NCI-H2171 (cell line): Measurements from ENCODE around the gene LTBP2.

Experiments
- DNase-seq: peaks from one replicate; lab custom pipeline; 2025; lab: John Stamatoyannopoulos, UW

The LTBP2 gene

DNA sequence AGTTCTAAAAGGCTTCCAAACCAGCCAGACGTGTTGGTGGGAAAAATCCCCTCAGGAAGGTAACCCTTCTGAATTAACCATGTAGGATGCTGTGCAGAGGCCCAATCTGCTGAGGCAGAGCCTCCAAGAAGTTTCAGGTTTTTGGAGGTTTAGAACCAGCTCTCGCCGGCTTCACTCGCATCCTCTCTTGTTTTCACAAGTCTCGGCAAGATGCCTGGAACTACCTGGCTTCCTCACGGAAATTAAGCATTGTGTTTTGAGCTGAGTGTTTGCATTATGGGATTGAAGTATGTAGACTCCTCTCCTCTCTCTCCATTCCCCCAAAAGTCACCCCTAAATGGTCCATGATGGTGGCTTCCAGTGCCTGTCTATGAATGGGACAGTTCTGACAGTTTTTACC is 20.6 kb downstream of the LTBP2 start:
- DNase-seq = no peak

DNA sequence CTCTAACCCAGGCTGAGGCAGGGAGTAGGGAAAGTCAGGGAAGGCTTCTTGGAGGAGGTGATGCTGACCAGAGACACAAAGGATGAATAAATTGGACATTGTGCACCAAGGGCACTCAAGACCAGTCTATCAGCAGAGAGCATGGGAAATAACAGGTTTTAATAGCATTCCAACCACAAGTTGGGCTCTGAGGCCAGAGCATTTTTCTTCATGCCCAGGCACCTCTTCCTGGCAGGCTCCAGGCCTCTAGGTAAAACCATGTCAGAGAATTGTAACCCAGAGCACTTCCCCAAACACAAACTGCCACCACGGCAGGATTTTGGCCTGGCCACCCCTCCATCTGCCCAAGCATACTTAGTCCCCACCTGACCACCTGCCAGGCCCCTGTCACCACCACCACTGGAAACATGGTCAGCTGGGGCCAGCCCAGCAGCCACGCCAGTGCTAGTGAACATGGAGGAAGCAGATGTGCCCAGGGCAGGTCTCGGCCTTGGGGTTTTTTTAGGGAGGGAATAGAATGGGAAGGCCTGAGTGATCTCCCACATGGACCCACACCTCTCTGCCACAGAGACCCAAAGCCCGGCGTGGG is 22.7 kb downstream of the LTBP2 start:
- no peak for DNase-seq

DNA sequence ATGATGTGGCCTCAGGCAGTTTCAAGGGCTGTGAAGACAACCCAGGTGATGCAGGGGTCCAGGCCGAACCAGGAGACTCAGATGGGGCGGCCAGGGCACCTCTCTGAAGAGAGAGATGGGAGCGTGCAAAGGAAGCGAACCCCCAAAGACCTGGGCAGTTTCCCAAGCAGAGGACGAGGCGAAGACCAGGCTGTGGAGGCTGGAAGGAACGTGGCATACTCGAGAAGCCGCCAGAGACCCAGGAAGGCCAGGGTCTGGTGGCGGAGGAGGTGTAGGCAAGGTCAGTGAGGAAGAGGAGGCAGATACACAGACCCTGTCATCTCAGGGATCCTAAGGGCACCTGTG is 24.7 kb downstream of the LTBP2 start:
- no peak for DNase-seq

DNA sequence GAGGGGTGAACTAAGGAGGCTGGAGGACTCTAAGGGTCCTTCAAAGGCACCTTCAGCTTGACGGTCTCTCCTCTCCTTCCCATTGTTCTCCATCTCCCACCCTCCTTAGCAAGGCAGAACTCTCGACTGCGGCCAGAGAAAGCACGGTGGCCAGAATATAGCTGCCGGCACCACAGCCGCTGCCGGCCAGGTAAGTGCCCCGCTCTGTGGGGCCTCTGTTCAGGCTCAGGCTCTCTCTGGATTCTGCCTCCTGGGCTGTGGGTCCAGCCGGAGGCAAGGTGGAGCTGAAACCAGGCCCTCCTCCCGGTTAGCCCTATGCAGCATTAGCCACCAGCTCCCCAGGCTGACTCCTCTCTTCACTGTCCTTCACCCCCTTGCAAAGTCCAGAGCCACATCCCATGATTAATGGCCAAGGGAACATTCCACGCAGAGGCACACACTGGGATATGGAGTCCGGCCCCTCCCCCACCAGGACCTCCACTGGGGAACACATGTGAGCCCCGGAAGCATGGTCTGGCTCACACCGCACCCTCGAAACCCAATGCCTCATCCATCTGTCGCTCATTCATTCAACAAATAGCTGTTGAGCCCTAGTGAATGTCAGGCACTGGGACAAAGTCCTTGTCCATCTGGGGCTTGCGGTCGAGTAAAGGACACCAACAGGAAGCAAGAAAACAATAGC is 25.2 kb downstream of the LTBP2 start:
- DNase-seq = no peak

DNA sequence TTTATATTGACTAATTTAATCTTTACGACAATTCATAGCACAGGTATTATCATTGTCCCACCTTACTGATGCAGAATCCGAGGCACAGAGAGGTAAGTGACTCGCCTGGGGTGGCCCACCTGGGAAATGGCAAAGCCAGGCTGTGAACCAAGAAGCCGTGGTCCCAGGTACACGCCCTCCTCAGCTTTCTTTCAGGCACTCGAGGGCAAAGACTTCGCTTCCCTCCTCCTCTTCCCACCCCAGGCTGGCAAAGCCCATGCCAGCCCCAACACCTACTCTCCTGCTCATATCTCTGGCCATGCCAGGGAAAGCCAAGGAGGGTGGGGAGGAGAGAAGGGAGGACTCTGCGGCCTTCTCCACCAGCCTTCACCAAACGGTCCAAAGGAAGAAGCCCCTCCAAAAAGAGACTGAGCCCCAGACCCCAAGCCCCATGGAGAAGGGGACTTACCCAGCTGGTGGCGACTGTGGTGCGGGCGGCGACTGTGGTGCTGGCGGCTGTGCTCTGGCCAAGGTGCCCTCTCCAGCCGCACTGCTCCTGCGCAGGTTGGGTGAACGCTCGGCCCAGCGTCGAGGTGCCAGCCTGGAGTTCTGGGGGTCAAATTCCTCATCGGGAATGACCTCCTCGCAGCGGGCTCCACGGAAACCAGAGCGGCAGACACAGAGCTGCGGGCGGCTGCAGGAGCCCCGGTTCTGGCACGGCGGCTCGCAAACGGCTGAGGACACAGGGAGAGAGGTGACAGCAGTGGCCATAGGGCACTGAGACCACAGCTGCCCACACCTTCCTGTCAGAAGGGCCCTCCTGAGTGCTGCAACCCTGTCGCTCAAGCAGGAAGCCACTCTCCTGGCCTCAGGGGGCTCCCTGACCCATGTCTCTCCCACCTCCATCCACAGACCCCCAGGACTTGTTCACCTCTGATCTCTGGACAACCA is 26.4 kb downstream of the LTBP2 start:
- no peak for DNase-seq

DNA sequence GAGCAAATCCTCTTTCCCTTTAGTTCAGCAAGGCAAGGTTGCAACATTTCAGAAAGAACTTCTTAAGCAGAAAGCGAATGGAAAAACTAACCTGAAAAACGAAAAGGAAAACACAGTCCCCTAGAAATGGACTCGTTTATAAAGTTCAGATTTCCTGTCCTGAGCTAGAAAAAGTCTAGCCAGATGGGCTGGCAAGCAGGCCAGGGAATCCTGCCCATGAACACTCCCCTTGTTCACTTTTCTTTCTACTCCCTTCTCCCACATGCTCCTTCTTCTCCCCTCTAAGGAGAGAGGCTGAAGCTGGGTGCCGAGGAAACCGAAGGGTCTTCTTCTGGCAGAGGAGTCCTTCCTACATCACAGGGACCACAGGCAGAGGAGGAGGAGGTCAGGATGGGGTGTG is 27.1 kb downstream of the LTBP2 start:
- no peak for DNase-seq

DNA sequence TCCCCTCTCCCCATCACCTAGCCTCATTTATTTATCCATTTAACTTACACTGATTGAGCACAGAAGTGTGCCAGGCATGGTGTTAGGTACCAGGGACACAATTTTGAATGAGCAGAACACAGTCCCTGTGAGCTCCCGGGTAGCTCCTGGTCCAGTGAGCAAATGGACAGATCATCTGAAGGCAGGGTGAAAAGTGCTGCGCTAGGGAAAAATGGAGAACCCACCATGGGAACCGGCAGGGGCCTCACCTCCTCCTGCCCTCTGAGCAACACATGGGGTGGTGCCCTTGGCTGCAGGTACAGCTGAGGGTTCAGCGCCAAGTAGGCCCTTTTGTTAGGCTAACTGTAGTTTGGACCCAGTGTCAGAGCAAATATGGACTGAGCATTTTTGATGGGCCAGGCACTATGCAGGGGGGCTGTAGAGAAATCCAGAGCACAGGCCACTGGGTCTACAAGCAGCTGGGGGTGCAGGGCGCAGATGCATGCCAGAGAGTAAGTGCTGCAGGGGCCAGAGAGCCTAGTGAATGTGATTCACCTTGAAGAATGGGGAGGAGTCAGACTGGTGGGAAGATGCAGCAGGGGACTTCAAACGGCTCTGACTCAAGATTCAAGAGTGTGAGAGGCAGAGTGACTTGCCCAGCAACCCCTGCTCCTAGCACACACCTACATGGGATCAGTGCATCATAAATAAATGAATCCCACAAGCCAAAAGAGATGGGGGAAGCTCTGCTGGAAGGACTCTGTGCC is 28.2 kb downstream of the LTBP2 start:
- DNase-seq = no peak

DNA sequence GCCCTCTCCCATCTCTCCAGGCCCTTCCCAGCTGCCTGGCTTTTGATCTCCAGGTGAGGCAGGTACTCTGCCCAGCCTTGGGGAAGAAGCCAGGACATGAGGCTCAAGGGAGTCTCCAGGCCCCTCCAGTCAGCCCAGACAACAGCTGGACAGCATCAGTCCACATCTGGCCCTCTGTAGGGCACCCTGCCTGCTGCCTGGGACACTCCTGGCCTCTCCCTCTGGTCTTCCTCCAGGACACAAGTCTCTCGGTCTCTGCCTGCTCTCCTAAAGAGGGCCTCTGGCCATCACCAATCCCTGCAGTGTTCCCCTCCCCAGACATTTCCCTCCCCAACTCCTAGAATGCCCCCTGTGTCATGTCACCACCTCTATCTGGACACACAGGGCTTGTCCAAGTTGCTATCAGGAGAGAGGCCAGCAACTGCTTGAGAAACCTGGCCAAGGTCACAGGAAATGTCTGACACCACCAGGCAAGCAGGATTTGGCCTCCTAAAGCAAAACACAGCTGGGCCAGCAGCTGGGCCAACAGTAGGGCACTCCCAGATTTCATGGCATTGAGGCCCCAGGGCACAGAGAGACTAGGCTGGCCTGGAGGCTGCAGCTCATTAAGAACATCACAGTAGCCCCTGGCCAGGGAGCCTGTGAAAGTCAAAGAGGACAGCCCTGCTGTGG is 29.0 kb downstream of the LTBP2 start:
- DNase-seq = no peak

DNA sequence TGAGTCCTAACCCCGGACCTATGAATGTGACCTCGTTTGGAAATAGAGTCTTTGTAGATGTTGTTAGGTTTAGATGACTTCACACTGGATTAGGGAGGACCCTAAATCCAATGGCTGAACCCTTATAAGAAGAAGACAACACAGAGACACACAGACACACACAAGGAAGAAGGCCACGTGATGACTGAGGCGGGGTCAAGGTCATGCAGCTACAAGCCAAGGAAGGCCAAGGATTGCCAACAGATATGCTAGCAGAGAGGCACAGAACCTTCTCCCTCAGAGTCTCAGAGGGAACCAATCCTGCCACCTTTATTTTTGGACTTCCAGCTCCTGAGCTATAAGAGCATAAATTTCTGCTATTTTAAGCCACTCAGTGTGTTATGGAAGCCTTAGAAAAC is 31.8 kb downstream of the LTBP2 start:
- DNase-seq = no peak

DNA sequence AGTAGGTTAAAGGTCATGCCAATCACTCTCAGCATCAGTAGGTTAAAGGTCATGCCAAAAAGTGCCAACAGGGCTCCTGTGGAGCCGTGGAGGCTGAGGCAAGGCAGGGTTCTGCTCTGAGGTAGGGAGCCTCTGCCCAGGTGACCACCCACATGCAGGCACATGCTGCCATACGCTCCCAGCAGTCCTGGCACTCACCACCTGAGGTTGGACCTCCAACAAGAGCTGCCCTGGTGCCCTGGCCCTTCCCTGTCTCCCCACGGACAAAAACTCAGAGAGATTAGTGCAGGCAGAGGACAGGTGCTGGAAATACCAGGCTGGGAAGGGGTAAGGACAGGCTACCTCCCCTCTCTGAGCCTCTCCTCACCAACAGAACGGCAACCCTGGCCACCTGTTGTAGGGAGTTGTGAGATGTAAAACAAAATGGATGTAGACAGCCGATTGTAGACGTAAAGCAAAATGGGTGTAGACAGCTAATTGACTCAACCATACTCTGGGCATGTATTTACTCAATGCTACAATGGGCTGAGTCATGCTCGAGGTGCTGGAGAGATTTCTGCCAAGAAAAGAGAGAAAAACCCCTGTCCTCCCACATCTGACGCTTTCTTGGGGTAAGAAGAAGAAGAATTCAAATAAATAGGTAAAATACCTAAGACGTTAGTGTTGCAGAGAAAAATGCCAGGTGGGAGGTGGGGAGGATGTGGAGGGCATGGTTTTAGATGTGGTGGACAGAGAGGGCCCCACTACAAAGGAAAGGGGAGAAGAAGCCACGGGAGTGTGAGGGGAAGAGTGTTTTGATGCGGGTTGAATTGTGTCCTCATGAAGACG is 32.4 kb downstream of the LTBP2 start:
- no peak for DNase-seq

DNA sequence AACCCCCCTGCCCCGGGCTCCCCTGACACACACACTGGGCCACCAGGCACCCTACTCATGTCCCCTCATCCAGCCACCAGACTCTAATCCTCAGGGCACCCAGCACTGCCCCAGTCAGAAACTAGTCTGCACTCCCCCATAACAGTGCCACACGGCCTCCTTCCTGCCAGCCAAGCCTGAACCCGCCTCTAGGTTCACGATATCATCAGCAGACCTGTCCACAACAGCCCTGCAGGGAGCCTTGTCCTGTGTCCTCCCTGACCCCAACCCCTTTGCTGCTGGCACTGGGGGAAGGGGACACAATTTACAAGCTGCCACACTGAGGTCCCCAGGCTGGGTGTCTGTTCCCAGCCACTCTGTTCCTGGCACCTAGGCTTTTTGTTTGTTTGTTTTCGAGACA is 33.6 kb downstream of the LTBP2 start:
- no peak for DNase-seq

DNA sequence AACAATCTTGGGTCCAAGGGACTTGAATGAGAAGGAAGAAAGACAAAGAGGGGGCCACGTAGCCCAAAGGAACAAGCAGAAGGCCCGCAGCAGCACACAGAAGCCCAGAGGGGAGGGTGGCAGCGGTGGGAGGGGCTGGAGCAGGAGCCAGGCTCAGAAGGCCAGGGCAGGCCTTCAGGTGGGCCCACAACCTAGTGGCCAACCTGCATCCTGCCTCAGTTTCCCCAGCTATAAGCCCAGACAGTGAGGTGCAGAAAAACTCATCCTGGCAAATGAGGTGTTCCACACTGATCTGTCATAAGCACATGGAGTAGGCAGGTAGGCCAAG is 34.1 kb downstream of the LTBP2 start:
- DNase-seq = no peak

DNA sequence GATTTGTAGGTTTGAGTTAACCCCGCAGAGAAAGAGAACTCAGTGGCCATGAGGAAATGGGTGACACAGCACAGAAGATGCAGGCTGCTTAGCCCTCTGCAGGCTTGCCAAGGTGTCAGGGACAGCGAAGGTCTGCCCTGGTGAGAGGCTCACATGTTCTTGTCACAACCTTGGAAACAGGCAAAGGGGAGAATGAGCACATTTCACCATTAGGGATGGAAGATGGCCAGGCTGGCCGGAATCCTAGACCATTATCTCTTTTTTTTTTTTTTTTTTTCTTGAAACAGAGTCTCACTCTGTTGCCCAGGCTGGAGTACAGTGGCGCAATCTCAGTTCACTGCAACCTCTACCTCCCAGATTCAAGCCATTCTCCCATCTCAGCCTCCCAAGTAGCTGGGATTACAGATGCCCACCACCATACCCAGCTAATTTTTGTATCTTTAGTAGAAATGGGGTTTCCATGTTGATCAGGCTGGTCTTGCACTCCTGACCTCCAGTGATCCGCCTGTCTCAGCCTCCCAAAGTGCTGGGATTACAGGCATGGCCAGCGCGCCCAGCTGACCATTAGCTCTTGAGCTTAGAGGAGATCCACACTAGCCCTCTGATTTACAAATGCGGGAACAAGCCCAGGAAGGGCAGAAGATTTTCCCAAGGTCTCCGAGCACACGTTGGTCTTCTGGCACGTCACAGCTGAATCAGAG is 34.6 kb downstream of the LTBP2 start:
- DNase-seq = no peak

DNA sequence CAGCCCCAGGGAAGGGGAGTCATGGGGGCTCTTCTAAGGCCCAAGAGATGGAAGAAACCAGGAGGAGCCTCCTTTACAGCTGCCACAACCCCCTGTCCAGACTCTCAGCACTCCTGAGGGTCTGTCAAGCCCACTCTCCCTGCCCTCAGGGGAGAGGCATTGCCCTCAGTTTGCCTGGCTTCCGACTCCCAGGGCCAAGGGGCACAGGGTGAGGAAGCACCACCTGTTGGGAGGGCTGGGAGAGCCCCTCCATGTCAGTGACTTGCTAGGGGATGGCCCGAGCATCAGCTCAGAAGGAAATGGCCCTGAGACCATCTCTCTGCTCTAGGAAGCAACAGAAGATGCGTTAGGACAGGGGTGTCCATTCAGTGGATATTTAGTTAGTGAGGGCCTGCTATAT is 36.1 kb downstream of the LTBP2 start:
- no peak for DNase-seq

DNA sequence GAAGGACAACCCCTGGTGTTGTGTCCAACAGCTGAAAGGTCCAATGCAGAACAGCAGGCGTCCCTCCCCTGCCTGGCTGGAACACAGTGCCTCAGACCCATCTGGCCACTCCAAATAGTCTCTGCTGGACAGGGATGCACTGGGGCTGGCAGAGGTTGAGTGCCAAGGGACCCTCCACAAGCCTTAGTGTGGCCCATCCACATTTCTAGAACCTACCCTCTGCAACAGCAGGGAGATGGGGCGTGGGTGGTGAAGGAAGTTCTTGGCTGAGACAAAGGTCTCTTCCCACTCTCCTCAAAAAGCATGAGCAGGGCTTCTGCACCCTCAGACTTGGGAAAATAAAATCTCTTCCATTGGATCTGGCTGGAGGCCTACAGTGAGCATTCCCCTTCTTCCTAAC is 36.5 kb downstream of the LTBP2 start:
- DNase-seq = no peak

DNA sequence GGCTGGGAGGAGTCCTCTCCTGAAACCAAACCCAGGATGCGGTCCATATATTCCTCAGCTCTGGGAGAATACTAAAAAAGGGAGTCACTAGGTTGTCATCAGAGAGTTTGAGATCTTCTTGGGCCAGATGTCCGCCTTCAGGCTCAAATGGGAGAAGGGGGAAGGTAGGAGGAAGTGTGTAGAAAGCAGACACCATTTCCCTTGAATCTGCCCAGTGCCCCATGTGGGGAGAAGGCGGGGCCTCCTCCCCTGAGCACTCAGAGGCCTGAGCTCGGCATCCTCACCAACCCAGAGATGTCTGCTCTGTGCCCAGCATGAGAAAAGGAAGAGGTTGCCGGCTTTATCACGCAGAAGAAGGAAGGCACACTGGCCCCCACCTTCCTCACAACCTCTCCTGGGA is 37.3 kb downstream of the LTBP2 start:
- DNase-seq = no peak

DNA sequence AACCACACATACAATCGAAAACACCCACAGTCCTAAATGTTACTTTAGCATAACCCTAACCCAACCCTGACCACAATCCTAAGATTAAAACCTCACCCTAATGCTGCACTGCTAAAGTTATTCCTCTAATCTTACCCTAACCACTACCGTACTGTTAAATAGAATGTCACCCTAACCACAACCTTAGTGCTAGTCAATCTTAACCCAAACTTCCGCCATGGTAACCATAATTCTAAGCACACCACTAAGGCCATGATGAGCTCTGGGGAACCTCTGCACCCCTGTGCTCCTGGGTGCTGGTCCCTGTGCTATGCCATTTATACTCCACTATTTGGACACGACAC is 38.0 kb downstream of the LTBP2 start:
- DNase-seq = no peak

DNA sequence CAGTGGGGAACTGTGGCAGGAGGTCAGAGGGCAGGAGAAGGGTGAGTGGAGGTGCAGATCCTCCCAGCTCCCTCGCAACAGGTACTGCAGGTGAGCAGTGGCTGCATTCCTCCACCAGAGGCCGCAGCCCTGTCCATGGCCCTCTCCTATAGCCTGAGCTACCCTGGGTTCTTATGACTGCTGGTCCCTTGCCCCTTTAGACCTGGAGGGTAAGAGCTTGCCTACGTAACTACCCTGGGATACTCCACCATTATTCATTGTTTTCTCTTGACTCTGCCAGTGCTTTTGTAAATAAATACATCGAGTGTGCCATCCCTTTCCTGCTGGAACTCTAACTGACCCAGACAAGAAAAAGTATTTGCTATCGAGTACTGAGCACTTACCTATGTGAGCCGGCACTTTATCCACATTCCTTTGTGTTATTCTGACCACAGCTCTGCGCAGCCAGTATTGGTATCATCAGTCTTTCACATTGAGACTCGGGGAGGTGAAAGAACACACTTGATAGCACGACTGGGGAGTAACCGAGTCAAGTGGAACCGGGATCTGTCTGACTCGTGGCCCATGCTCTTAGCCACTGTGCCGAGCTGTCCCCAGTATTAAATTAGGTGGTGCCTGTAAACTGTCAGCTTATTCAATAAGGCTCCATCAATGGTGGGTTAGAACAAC is 38.5 kb downstream of the LTBP2 start:
- DNase-seq = no peak

DNA sequence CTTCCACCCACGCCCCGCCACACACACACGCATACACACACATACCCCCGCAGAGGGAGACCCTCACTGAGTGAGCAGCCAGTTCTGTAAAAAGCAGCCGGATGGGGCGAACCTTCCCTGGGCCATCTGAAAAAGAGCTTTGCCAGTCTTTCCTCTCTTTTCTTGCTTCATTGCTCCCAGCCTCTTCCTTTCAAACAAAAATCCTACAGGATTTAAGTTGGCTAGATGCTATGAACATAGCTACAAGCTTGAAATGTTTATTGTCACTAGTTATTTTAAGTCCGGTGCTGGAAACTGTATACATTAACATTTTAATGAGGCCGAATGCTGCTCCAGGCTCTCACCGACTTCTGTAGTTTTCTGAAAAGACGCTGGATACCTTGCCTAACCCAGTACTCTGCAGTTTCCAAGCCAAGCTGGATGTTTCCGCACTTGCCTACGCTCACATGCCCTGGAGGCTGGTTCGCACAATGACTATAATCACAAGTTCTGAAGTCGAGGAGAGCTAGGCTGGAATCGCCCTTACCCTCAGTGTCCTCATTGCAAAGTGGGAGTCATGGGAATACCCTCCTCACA is 39.2 kb downstream of the LTBP2 start:
- DNase-seq = no peak
